Activated T-helper 17 cell treated with anti-CD3 and anti-CD28 coated beads, Interleukin-2, amount 50 U/mL, for 72 hours (primary cell): Measurements from ENCODE around the gene CD164L2. TPM values are rescaled to one million over a fixed set of nuclear protein-coding genes. Genes with fewer than 3 reads are reported as not detected.

Source experiments
- ATAC-seq: fragments of 150-1000 bp; cut with Tn5 transposase; replicated peaks from 2 replicates; pipeline ENCODE4 v1.10.0; 2021; ENCODE audit warnings: mild to moderate bottlenecking, moderate library complexity
- H3K27ac Mint-ChIP-seq: one replicate; pipeline ENCODE4 v1.8.0; 2022; ENCODE audit warnings: mixed read lengths
- H3K27me3 Mint-ChIP-seq: one replicate; pipeline ENCODE4 v1.8.0; 2022; ENCODE audit warnings: mixed read lengths
- H3K36me3 Mint-ChIP-seq: one replicate; pipeline ENCODE4 v1.8.0; 2022; ENCODE audit warnings: low read depth, mild to moderate bottlenecking, mixed read lengths
- H3K4me1 Mint-ChIP-seq: one replicate; pipeline ENCODE4 v1.8.0; 2022; ENCODE audit warnings: mixed read lengths
- H3K4me3 Mint-ChIP-seq: one replicate; pipeline ENCODE4 v1.8.0; 2022; ENCODE audit warnings: mild to moderate bottlenecking, mixed read lengths
- H3K9me3 Mint-ChIP-seq: one replicate; pipeline ENCODE4 v1.8.0; 2022; ENCODE audit warnings: mixed read lengths
- total RNA-seq, 2 donors: library from RNA; stranded (reverse); gene quantifications; one replicate each; pipeline ENCODE4 v1.2.3, GENCODE V29; 2022

Gene CD164L2
- total RNA-seq, 2 donors from 2014 or later = not detected

GRCh38 chr1:27342778-27343638 is 40.1 kb downstream of the CD164L2 start:
- Mint-ChIP-seq H3K9me3 (no peaks in the 10 kb centered on the region), H3K27ac (peak overlapping the region; percentile 84), H3K27me3 (no peaks in the 10 kb centered on the region), H3K4me3 (peak overlapping the region; percentile 90), H3K4me1 (peaks cover 37% of the 10 kb centered on the region), H3K36me3 (peaks cover 16% of the 10 kb centered on the region)
- peak; percentile 54 for ATAC-seq

- peak overlapping the region; percentile 84 for H3K27ac Mint-ChIP-seq
- no peaks in the 10 kb centered on the region for H3K27me3 Mint-ChIP-seq
- H3K36me3 Mint-ChIP-seq = peaks cover 16% of the 10 kb centered on the region
- H3K9me3 Mint-ChIP-seq = no peaks in the 10 kb centered on the region
- ATAC-seq = peak; percentile 75
- peak overlapping the region; percentile 90 for H3K4me3 Mint-ChIP-seq
- H3K4me1 Mint-ChIP-seq = peaks cover 34% of the 10 kb centered on the region
These were observed 40.7 kb downstream of the CD164L2 start for GRCh38 chr1:27342391-27342777.

- peak within 1 kb of the TSS; percentile 84 for H3K27ac Mint-ChIP-seq
- peaks cover 22% of the 10 kb centered on the region for H3K36me3 Mint-ChIP-seq
- peaks cover 34% of the 10 kb centered on the region for H3K4me1 Mint-ChIP-seq
- no peaks in the 10 kb centered on the region for H3K9me3 Mint-ChIP-seq
- H3K4me3 Mint-ChIP-seq = peak within 1 kb of the TSS; percentile 90
- no peaks in the 10 kb centered on the region for H3K27me3 Mint-ChIP-seq
- peak; percentile 57 for ATAC-seq
These were observed 41.4 kb downstream of the CD164L2 start, which contains the start of gene SYTL1 for GRCh38 chr1:27341525-27342252. Gene SYTL1, plus strand, starts transcription at chr1:27342022. Its CDS starts 3,313 bp downstream, at chr1:27345335.

DNA sequence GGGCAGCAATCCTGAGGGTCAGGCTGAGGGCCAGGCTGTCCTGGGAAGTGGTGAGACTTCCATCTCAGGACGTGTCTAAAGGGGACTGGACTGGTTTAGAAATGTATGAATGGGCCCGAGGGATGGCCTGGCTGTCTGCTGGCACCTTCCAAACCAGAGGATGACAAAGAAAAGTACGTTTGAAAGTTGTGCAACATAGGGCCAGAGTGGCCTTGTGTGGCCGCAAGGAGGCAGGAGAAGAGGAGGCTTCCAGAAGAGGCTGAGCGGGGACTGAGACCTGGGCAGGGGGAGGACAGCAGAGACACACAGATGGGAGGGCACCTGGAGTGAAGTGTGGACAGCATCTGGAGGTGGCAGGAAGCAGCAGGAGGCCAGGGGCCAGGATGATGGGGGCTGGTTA is 43.9 kb downstream of the CD164L2 start:
- H3K36me3 Mint-ChIP-seq = peaks cover 32% of the 10 kb centered on the region
- H3K9me3 Mint-ChIP-seq = no peaks in the 10 kb centered on the region
- ATAC-seq = no peak
- peak overlapping the region; percentile 90 for H3K4me3 Mint-ChIP-seq
- no peaks in the 10 kb centered on the region for H3K27me3 Mint-ChIP-seq
- H3K27ac Mint-ChIP-seq = peak overlapping the region; percentile 64
- peaks cover 27% of the 10 kb centered on the region for H3K4me1 Mint-ChIP-seq

- Mint-ChIP-seq H3K4me1 (peaks cover 27% of the 10 kb centered on the region), H3K36me3 (peaks cover 36% of the 10 kb centered on the region), H3K4me3 (peak overlapping the region; percentile 90), H3K9me3 (no peaks in the 10 kb centered on the region), H3K27me3 (no peaks in the 10 kb centered on the region), H3K27ac (peak overlapping the region; percentile 64)
- ATAC-seq = no peak
These were observed 44.4 kb downstream of the CD164L2 start for GRCh38 chr1:27338751-27339150.

DNA sequence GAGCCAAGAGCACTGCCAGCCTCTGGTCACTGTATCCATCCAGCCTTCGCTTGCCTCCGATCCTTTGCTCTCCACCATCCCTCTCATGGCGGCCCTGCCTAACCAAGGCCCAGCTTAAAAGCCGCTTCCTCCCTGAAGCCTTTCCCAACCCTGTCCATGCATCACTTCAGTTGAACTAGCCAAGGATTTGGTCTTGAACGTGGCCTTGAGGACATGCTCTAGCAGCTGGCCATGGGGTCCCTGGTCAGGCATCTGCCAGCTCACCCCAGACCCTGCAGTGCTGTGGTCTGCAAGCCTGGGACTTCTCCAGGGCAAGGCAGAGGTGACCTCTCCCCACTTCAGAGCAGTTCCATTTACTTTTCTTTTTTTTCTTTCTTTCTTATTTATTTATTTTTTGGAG is 46.4 kb downstream of the CD164L2 start:
- Mint-ChIP-seq H3K27me3 (no peaks in the 10 kb centered on the region), H3K4me3 (no peak overlapping the region), H3K4me1 (peaks cover 23% of the 10 kb centered on the region), H3K36me3 (peaks cover 45% of the 10 kb centered on the region), H3K9me3 (no peaks in the 10 kb centered on the region), H3K27ac (no peak overlapping the region)
- no peak for ATAC-seq

DNA sequence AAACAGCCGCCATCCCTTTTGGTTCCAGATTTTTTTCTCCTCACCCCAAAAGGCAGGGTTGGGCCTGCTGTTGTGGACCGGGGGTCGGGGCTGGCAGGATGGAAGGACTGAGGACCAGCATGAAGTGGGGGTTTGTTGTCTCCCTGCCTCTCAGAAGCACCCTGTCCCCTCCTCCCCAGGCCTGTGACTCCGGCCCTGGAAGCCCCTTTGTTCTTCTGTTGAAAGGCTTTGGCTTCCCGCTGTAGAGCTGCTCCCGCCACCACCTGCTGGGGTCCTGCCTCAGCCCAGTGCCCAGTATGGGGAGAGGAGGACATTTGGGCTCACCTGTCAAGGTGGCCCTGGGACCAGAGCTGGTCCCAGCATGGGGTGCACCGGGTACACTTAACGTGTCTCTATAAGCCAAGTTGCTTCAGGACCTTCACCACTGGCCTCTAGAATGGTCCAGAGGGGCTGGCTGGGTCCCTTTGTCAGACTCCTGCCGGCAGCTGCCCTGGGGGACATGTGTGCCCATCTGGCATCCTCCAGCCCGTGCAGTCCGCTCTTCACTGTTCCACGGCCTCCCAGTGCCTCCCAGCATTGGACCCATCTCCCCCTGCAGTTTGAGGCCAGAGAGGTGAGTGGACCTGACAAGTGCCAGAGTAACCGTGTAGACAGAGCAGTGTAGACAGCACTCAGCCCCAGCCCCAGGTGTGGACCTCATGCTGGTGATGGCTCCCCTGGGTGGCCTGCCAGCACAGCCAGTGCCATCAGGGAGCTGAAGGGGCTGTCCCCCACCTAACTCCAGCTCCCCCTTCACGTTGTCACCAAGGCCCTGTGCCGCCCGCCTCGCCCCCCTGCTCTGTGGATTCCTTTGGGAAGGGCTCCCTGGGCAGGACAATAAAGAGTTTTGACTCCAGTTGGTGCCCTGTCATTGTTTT is 47.4 kb downstream of the CD164L2 start:
- Mint-ChIP-seq H3K27ac (no peak overlapping the region), H3K36me3 (peaks cover 52% of the 10 kb centered on the region), H3K4me3 (no peak overlapping the region), H3K9me3 (no peaks in the 10 kb centered on the region), H3K27me3 (no peaks in the 10 kb centered on the region), H3K4me1 (peaks cover 15% of the 10 kb centered on the region)
- ATAC-seq = no peak

DNA sequence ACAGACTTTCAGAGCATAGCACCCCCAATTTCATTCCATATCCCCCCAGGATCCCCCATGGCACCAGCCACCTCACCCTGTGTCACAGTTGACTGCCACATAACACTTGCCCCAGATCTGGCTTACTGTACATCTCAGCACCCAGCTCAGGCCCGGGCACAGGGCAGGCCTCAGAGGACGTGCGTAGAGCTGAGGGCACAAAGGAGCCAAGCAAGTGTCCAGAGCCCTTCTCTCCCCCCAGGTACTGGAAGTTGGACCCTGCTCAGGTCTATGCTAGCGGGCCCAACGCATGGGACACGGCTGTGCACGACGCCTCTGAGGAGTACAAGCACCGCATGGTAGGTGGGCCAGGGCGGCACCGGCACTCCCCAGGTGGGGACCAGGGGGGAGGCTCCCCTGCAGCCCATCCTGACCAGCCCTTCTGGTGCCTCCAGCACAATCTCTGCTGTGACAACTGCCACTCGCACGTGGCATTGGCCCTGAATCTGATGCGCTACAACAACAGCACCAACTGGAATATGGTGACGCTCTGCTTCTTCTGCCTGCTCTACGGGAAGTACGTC is 49.3 kb downstream of the CD164L2 start:
- Mint-ChIP-seq H3K4me1 (peaks cover 5% of the 10 kb centered on the region), H3K4me3 (no peak overlapping the region), H3K9me3 (no peaks in the 10 kb centered on the region), H3K27me3 (no peaks in the 10 kb centered on the region), H3K27ac (no peak overlapping the region), H3K36me3 (peaks cover 64% of the 10 kb centered on the region)
- ATAC-seq = no peak

DNA sequence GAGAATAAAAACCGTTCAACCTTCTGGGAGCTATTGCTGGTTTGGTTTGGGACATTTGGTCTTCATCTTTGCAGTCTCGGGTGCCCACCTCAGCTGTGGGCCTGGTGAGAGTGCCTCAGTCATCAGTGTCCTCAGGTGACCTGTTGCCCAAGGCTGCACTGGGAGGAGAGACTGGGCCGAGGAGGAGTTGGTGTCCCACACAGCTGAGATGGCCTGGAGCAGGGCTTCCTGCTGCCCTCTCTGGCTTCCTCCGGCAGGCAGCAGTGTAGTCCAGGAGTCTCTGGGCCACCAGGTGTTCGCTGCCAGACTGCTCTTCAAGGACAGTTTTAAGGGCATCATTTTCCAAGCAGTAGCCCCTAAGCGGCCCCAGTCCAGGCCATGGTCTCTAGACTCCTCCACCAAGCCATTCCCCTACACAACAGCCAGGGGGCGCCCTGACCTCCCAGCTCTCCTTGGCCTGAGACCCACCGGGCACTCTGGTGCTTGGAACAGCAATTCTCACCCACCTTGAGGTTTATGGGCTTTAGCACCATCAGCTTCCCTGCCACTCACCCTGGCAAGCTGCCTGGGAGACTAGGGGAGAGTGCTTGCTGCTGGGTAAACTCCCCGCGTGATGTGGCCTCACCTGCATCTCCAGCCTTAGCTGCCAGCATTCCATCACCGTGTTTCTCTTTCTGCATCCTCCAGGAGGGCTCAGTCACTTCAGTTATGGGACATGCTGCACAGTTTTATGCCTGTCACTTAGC is 50.4 kb downstream of the CD164L2 start:
- peak; percentile 84 for ATAC-seq
- no peaks in the 10 kb centered on the region for H3K27me3 Mint-ChIP-seq
- H3K4me3 Mint-ChIP-seq = no peak overlapping the region
- no peaks in the 10 kb centered on the region for H3K9me3 Mint-ChIP-seq
- peaks cover 5% of the 10 kb centered on the region for H3K4me1 Mint-ChIP-seq
- H3K27ac Mint-ChIP-seq = peak overlapping the region; percentile 41
- H3K36me3 Mint-ChIP-seq = peaks cover 74% of the 10 kb centered on the region

- Mint-ChIP-seq H3K27me3 (no peaks in the 10 kb centered on the region), H3K4me3 (no peak overlapping the region), H3K9me3 (no peaks in the 10 kb centered on the region), H3K4me1 (peaks cover 5% of the 10 kb centered on the region), H3K36me3 (peaks cover 74% of the 10 kb centered on the region), H3K27ac (peak overlapping the region; percentile 33)
- no peak for ATAC-seq
These were observed 51.2 kb downstream of the CD164L2 start for GRCh38 chr1:27331922-27332321.

DNA sequence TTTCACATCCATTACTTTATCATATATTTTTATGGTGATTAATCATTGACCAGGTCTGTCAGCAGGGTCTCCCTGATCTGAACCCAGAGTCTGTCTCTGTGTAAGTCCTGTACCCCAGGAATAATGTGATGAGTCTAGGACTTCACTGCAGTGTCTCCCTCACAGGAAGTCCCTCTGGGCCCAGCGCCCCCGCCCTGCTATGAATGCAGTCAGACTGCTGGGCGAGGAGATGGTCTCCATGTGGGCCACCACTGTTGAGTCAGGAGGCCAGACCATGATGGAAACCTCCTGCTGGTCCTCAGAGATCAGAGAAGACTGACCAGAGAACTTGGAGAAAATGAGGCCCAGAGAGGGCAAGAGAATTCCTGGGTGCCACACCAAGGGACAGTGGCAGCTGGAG is 51.7 kb downstream of the CD164L2 start:
- Mint-ChIP-seq H3K27ac (peak overlapping the region; percentile 33), H3K27me3 (no peaks in the 10 kb centered on the region), H3K4me1 (peaks cover 5% of the 10 kb centered on the region), H3K4me3 (no peak overlapping the region), H3K36me3 (peaks cover 74% of the 10 kb centered on the region), H3K9me3 (no peaks in the 10 kb centered on the region)
- no peak for ATAC-seq

GRCh38 chr1:27330786-27331185 is 52.3 kb downstream of the CD164L2 start:
- Mint-ChIP-seq H3K9me3 (no peaks in the 10 kb centered on the region), H3K27me3 (no peaks in the 10 kb centered on the region), H3K27ac (peak overlapping the region; percentile 56), H3K36me3 (peaks cover 74% of the 10 kb centered on the region), H3K4me3 (no peak overlapping the region), H3K4me1 (peaks cover 9% of the 10 kb centered on the region)
- ATAC-seq = no peak
